Stimulated activated CD8-positive, alpha-beta memory T cell treated with anti-CD3 and anti-CD28 coated beads, Interleukin-7, amount 100 ng/mL, for 24 hours (primary cell): ENCODE data around the gene CD46.

Experiments used
- DNase-seq: peaks from one replicate; pipeline ENCODE4 v3.0.0-alpha.2; 2020; ENCODE audit warnings: low read depth

CD46 gene

GRCh38 chr1:207828485-207829158, 76.8 kb downstream of the CD46 start:
- DNase-seq, result no peak

- no peak for DNase-seq
Measured at GRCh38 chr1:207829576-207829975, 77.7 kb downstream of the CD46 start.

- no peak for DNase-seq
Measured at GRCh38 chr1:207830788-207831187, 78.9 kb downstream of the CD46 start.

- DNase-seq, result no peak
Measured at GRCh38 chr1:207831517-207832327, 79.9 kb downstream of the CD46 start.

- no peak for DNase-seq
Measured at GRCh38 chr1:207832796-207833195, 80.9 kb downstream of the CD46 start.

GRCh38 chr1:207833381-207833780, 81.5 kb downstream of the CD46 start:
- no peak for DNase-seq

- no peak for DNase-seq
Measured at GRCh38 chr1:207833956-207834660, 82.3 kb downstream of the CD46 start.

- DNase-seq, result no peak
Measured at GRCh38 chr1:207835958-207836357, 84.1 kb downstream of the CD46 start.

- DNase-seq, result no peak
Measured at GRCh38 chr1:207836591-207837347, 84.9 kb downstream of the CD46 start.

- no peak for DNase-seq
Measured at GRCh38 chr1:207837673-207838072, 85.8 kb downstream of the CD46 start.

- DNase-seq, result no peak
Measured at GRCh38 chr1:207838156-207839082, 86.6 kb downstream of the CD46 start.

GRCh38 chr1:207839083-207839413, 87.2 kb downstream of the CD46 start:
- no peak for DNase-seq

GRCh38 chr1:207840380-207840779, 88.5 kb downstream of the CD46 start:
- DNase-seq, result no peak

- no peak for DNase-seq
Measured at GRCh38 chr1:207841293-207841692, 89.4 kb downstream of the CD46 start.

GRCh38 chr1:207841901-207842300, 90.0 kb downstream of the CD46 start:
- no peak for DNase-seq

- no peak for DNase-seq
Measured at GRCh38 chr1:207842506-207842905, 90.7 kb downstream of the CD46 start.

- no peak for DNase-seq
Measured at GRCh38 chr1:207844371-207844770, 92.5 kb downstream of the CD46 start.
